GM12878 (cell line): ENCODE measurements around the gene CAMTA1.

Experiments used
- CHD2 ChIP-seq: IDR thresholded peaks from 2 replicates; pipeline ENCODE4 v1.6.1; 2011; ENCODE audit warnings: low read depth, low read length, improper control_type of control experiment, borderline replicate concordance
- IRF3 ChIP-seq: fragments of 450-650 bp; IDR thresholded peaks from 2 replicates; pipeline ENCODE4 v1.6.1; 2014; ENCODE audit warnings: mild to moderate bottlenecking
- ZNF384 ChIP-seq: IDR thresholded peaks from 2 replicates; pipeline ENCODE4 v1.6.1; 2012; ENCODE audit warnings: low read depth, mild to moderate bottlenecking, low read length, improper control_type of control experiment, borderline replicate concordance

- TF ChIP-seq IRF3 (no peak), CHD2 (no peak), ZNF384 (no peak)
These were observed 233.1 kb downstream of the CAMTA1 start for GRCh38 chr1:7018351-7018750.
